ENCODE results near the gene TFPI.
"Not testable (repeated sequence)": the region's sequence is repeated elsewhere in the genome, so short reads cannot be mapped to it uniquely, and the experiment has no call there.

TFPI gene

GRCh38 chr2:187529248-187529976 lies 24.8 kb downstream of the TFPI start:
- no peak overlapping the region for H3K4me3 ChIP-seq (ENCODE audit: low read depth, low read length)

- no peak overlapping the region for H3K4me3 ChIP-seq (ENCODE audit: low read depth, low read length)
Measured at GRCh38 chr2:187528042-187528441, 26.2 kb downstream of the TFPI start.

- H3K4me3 ChIP-seq (ENCODE audit: low read depth, low read length), result no peak overlapping the region
Measured at GRCh38 chr2:187527262-187527661, 27.0 kb downstream of the TFPI start.

GRCh38 chr2:187526792-187527191 lies 27.4 kb downstream of the TFPI start:
- no peak overlapping the region for H3K4me3 ChIP-seq (ENCODE audit: low read depth, low read length)

GRCh38 chr2:187525163-187525900 lies 28.9 kb downstream of the TFPI start:
- no peak overlapping the region for H3K4me3 ChIP-seq (ENCODE audit: low read depth, low read length)

- H3K4me3 ChIP-seq (ENCODE audit: low read depth, low read length), result no peak overlapping the region
Measured at GRCh38 chr2:187523325-187523724, 30.9 kb downstream of the TFPI start.

- H3K4me3 ChIP-seq (ENCODE audit: low read depth, low read length), result no peak overlapping the region
Measured at GRCh38 chr2:187520121-187520624, 34.1 kb downstream of the TFPI start.

- H3K4me3 ChIP-seq (ENCODE audit: low read depth, low read length), result no peak overlapping the region
Measured at GRCh38 chr2:187519419-187520120, 34.7 kb downstream of the TFPI start.

- H3K4me3 ChIP-seq (ENCODE audit: low read depth, low read length), result not testable (repeated sequence)
Measured at GRCh38 chr2:187517750-187518361, 36.4 kb downstream of the TFPI start.

GRCh38 chr2:187516630-187517510 lies 37.4 kb downstream of the TFPI start:
- H3K4me3 ChIP-seq (ENCODE audit: low read depth, low read length), result not testable (repeated sequence)

GRCh38 chr2:187514930-187515329 lies 39.3 kb downstream of the TFPI start:
- H3K4me3 ChIP-seq (ENCODE audit: low read depth, low read length), result no peak overlapping the region

- not testable (repeated sequence) for H3K4me3 ChIP-seq (ENCODE audit: low read depth, low read length)
Measured at GRCh38 chr2:187514235-187514829, 39.9 kb downstream of the TFPI start.

GRCh38 chr2:187513460-187514234 lies 40.6 kb downstream of the TFPI start:
- H3K4me3 ChIP-seq (ENCODE audit: low read depth, low read length), result not testable (repeated sequence)

GRCh38 chr2:187511356-187512315 lies 42.6 kb downstream of the TFPI start:
- H3K4me3 ChIP-seq (ENCODE audit: low read depth, low read length), result no peak overlapping the region

- not testable (repeated sequence) for H3K4me3 ChIP-seq (ENCODE audit: low read depth, low read length)
Measured at GRCh38 chr2:187510419-187511355, 43.5 kb downstream of the TFPI start.

GRCh38 chr2:187509667-187510417 lies 44.4 kb downstream of the TFPI start:
- no peak overlapping the region for H3K4me3 ChIP-seq (ENCODE audit: low read depth, low read length)
